ENCODE results near the gene ATP1A4.

- no peak for TF ChIP-seq EGR1 (IDR thresholded peaks at IDR 0.05; ENCODE audit: low read depth in 2 of 2)
- TF ChIP-seq, protein P1, sequence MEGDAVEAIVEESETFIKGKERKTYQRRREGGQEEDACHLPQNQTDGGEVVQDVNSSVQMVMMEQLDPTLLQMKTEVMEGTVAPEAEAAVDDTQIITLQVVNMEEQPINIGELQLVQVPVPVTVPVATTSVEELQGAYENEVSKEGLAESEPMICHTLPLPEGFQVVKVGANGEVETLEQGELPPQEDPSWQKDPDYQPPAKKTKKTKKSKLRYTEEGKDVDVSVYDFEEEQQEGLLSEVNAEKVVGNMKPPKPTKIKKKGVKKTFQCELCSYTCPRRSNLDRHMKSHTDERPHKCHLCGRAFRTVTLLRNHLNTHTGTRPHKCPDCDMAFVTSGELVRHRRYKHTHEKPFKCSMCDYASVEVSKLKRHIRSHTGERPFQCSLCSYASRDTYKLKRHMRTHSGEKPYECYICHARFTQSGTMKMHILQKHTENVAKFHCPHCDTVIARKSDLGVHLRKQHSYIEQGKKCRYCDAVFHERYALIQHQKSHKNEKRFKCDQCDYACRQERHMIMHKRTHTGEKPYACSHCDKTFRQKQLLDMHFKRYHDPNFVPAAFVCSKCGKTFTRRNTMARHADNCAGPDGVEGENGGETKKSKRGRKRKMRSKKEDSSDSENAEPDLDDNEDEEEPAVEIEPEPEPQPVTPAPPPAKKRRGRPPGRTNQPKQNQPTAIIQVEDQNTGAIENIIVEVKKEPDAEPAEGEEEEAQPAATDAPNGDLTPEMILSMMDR (IDR thresholded peaks at IDR 0.05; ENCODE audit: low read depth, low read length, missing input control): no peak
- no peak for TF ChIP-seq REST (IDR thresholded peaks at IDR 0.05)
- TF ChIP-seq, protein P2, sequence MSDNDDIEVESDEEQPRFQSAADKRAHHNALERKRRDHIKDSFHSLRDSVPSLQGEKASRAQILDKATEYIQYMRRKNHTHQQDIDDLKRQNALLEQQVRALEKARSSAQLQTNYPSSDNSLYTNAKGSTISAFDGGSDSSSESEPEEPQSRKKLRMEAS (IDR thresholded peaks at IDR 0.05): no peak
Measured at GRCh38 chr1:160205242-160206035, 54.0 kb downstream of the ATP1A4 start, which contains the start of gene PEA15.
